IMR-90 (cell line): Measurements from ENCODE around the gene KRTAP4-1. TPM values are rescaled to one million over a fixed set of nuclear protein-coding genes. Genes with fewer than 3 reads are reported as not detected.

ENCODE experiments used
- ATAC-seq: fragments of 200-7000 bp; cut with Tn5 transposase; 2 replicates; pipeline ENCODE4 v1.9.1; 2020; ENCODE audit warnings: low read depth, mild to moderate bottlenecking, moderate library complexity
- BruUV-seq: library from RNA; stranded (reverse); fragments of 400-500 nt; replicated peaks from 2 replicates; lab custom pipeline; 2021; lab: Mats Ljungman, UMichigan
- CTCF ChIA-PET: fragments of 300-600 bp; formaldehyde crosslinking; extraction: SDS; loops from one replicate; lab custom pipeline; 2021; ENCODE audit warnings: antibody characterized with exemption; lab: Yijun Ruan, JAX
- POLR2A ChIA-PET: fragments of 300-600 bp; sonication (Branson Sonifier 250); formaldehyde crosslinking; loops from one replicate; lab custom pipeline; 2022; ENCODE audit warnings: antibody characterized with exemption; ENCODE audit not compliant: unreplicated experiment; lab: Charles Lee
- DNase-seq: peaks from one replicate; pipeline ENCODE4 v3.0.0; 2013
- H2AFZ ChIP-seq: replicated peaks from 2 replicates; pipeline ENCODE3; 2013; ENCODE audit warnings: low read length, mild to moderate bottlenecking; ENCODE audit not compliant: poor library complexity
- H2AK5ac ChIP-seq: 2 replicates; pipeline ENCODE4 v1.6.1; 2013; ENCODE audit warnings: low read depth, low read length, inconsistent platforms
- H2AK9ac ChIP-seq: replicated peaks from 2 replicates; pipeline ENCODE3; 2013; ENCODE audit warnings: mild to moderate bottlenecking, low read depth, low read length, moderate library complexity; ENCODE audit not compliant: poor library complexity
- H2BK120ac ChIP-seq: 2 replicates; pipeline ENCODE4 v1.6.1; 2013; ENCODE audit warnings: low read depth, low read length, inconsistent platforms
- H2BK15ac ChIP-seq: 3 replicates; pipeline ENCODE4 v1.6.1; 2013; ENCODE audit warnings: low read depth, low read length, inconsistent platforms
- H2BK20ac ChIP-seq: 2 replicates; pipeline ENCODE4 v1.6.1; 2013; ENCODE audit warnings: low read depth, mild to moderate bottlenecking, inconsistent platforms, low read length, moderate library complexity
- H2BK5ac ChIP-seq: 2 replicates; pipeline ENCODE4 v1.6.1; 2013; ENCODE audit warnings: mild to moderate bottlenecking, low read depth, low read length, inconsistent platforms; ENCODE audit not compliant: poor library complexity, severe bottlenecking
- H3K14ac ChIP-seq: replicated peaks from 2 replicates; pipeline ENCODE4 v1.6.1; 2013; ENCODE audit warnings: low read depth, low read length, inconsistent platforms
- H3K18ac ChIP-seq: 2 replicates; pipeline ENCODE4 v1.6.1; 2013; ENCODE audit warnings: low read depth, low read length, control low read depth
- H3K23ac ChIP-seq: 2 replicates; pipeline ENCODE4 v1.6.1; 2013; ENCODE audit warnings: low read depth, low read length, inconsistent platforms
- H3K27ac ChIP-seq: 2 replicates; pipeline ENCODE4 v1.5.1; 2013; ENCODE audit warnings: mild to moderate bottlenecking, control low read depth, low read length; ENCODE audit not compliant: insufficient read depth
- H3K27me3 ChIP-seq: 2 replicates; pipeline ENCODE4 v1.6.1; 2013; ENCODE audit warnings: low read length; ENCODE audit not compliant: control insufficient read depth, insufficient read depth
- H3K36me3 ChIP-seq: 2 replicates; pipeline ENCODE4 v1.6.1; 2013; ENCODE audit warnings: low read length, mixed read lengths; ENCODE audit not compliant: control insufficient read depth, insufficient read depth
- H3K4ac ChIP-seq: 2 replicates; pipeline ENCODE4 v1.6.1; 2013; ENCODE audit warnings: low read depth, low read length, inconsistent platforms
- H3K4me1 ChIP-seq: 2 replicates; pipeline ENCODE4 v1.6.1; 2013; ENCODE audit warnings: low read length, mixed read lengths; ENCODE audit not compliant: control insufficient read depth, insufficient read depth
- H3K4me2 ChIP-seq: 2 replicates; pipeline ENCODE4 v1.6.1; 2013; ENCODE audit warnings: low read depth, mild to moderate bottlenecking, control low read depth, low read length, moderate library complexity
- H3K4me3 ChIP-seq: 2 replicates; pipeline ENCODE4 v1.5.1; 2013; ENCODE audit warnings: low read depth, mild to moderate bottlenecking, control low read depth, low read length, moderate library complexity; ENCODE audit not compliant: insufficient read depth
- H3K56ac ChIP-seq: 2 replicates; pipeline ENCODE4 v1.6.1; 2013; ENCODE audit warnings: low read length, inconsistent platforms; ENCODE audit not compliant: insufficient read depth; ENCODE audit errors: extremely low read depth
- H3K79me1 ChIP-seq, 2 experiments: 2 replicates each; pipeline ENCODE4 v1.6.1; 2013; ENCODE audit warnings: low read length in 2 of 2, inconsistent platforms in 1 of 2, low read depth in 1 of 2
- H3K9ac ChIP-seq: 2 replicates; pipeline ENCODE4 v1.6.1; 2013; ENCODE audit warnings: low read depth, low read length, control low read depth
- H3K9me1 ChIP-seq: 2 replicates; pipeline ENCODE4 v1.6.1; 2013; ENCODE audit warnings: low read length, inconsistent platforms; ENCODE audit not compliant: insufficient read depth
- H3K9me3 ChIP-seq: 2 replicates; pipeline ENCODE4 v1.6.1; 2013; ENCODE audit warnings: low read length; ENCODE audit not compliant: control insufficient read depth, insufficient read depth
- H4K20me1 ChIP-seq: 2 replicates; pipeline ENCODE4 v1.6.1; 2013; ENCODE audit warnings: low read length, inconsistent platforms; ENCODE audit not compliant: insufficient read depth
- H4K5ac ChIP-seq: 2 replicates; pipeline ENCODE4 v1.6.1; 2013; ENCODE audit warnings: mild to moderate bottlenecking, low read depth, low read length, control low read depth
- H4K8ac ChIP-seq, 2 experiments: 2 replicates each; pipeline ENCODE4 v1.6.1; 2013; ENCODE audit warnings: low read depth in 2 of 2, low read length in 2 of 2, control low read depth in 1 of 2, inconsistent platforms in 1 of 2
- H4K91ac ChIP-seq: 2 replicates; pipeline ENCODE4 v1.6.1; 2013; ENCODE audit warnings: low read depth, low read length, inconsistent platforms; ENCODE audit not compliant: insufficient read depth
- BHLHE40 ChIP-seq: fragments of 150-350 bp; IDR thresholded peaks from 2 replicates; pipeline ENCODE4 v1.6.1; 2016; ENCODE audit warnings: mild to moderate bottlenecking, low read depth, low read length
- CEBPB ChIP-seq: IDR thresholded peaks from 2 replicates; pipeline ENCODE4 v1.6.1; 2012; ENCODE audit warnings: low read depth, low read length, improper control_type of control experiment
- CHD1 ChIP-seq: IDR thresholded peaks from 2 replicates; pipeline ENCODE4 v1.6.1; 2012; ENCODE audit warnings: low read depth, low read length, improper control_type of control experiment
- FOS ChIP-seq: fragments of 150-350 bp; IDR thresholded peaks from 2 replicates; pipeline ENCODE4 v1.6.1; 2016; ENCODE audit warnings: low read depth, low read length
- MAFK ChIP-seq: IDR thresholded peaks from 2 replicates; pipeline ENCODE4 v1.6.1; 2012; ENCODE audit warnings: low read depth, low read length, improper control_type of control experiment
- MAZ ChIP-seq: IDR thresholded peaks from 2 replicates; pipeline ENCODE4 v1.6.1; 2012; ENCODE audit warnings: low read depth, mild to moderate bottlenecking, low read length, improper control_type of control experiment, moderate library complexity, borderline replicate concordance
- MXI1 ChIP-seq: IDR thresholded peaks from 2 replicates; pipeline ENCODE4 v1.6.1; 2012; ENCODE audit warnings: low read depth, mild to moderate bottlenecking, low read length, moderate library complexity, borderline replicate concordance
- NFE2L2 ChIP-seq: fragments of 150-350 bp; IDR thresholded peaks from 2 replicates; pipeline ENCODE4 v1.6.1; 2016; ENCODE audit warnings: low read depth, mild to moderate bottlenecking, low read length
- POLR2A ChIP-seq: IDR thresholded peaks from 2 replicates; pipeline ENCODE4 v1.6.1; 2012; ENCODE audit warnings: mild to moderate bottlenecking, low read depth, low read length
- RAD21 ChIP-seq: IDR thresholded peaks from 2 replicates; pipeline ENCODE4 v1.6.1; 2012; ENCODE audit warnings: low read length, improper control_type of control experiment
- RCOR1 ChIP-seq: IDR thresholded peaks from 2 replicates; pipeline ENCODE4 v1.6.1; 2012; ENCODE audit warnings: mild to moderate bottlenecking, low read length, improper control_type of control experiment; ENCODE audit not compliant: insufficient replicate concordance
- RFX5 ChIP-seq: IDR thresholded peaks from 2 replicates; pipeline ENCODE4 v1.8.0; 2012; ENCODE audit warnings: low read depth, mild to moderate bottlenecking, low read length, moderate library complexity
- SMC3 ChIP-seq: fragments of 150-350 bp; IDR thresholded peaks from 2 replicates; pipeline ENCODE4 v1.6.1; 2016; ENCODE audit warnings: low read depth, mild to moderate bottlenecking, antibody characterized with exemption, low read length, moderate library complexity
- WGBS, 2 experiments: methylation state at CpG; one replicate each; pipeline versions ENCODE4 v1.1.5 to v1.1.7; 2013; ENCODE audit warnings: missing lambda C conversion rate in 2 of 2; ENCODE audit not compliant: insufficient read length in 1 of 2; ENCODE audit errors: extremely low coverage in 2 of 2; 5-methylcytosine and 5-hydroxymethylcytosine counted together
- dilution Hi-C: fragments of 300-500 bp; cut with HindIII; formaldehyde crosslinking; loops from one replicate; pipeline ENCODE4 v1.14.3; 2018; ENCODE audit warnings: low sequenced_read_pairs; ENCODE audit not compliant: unreplicated experiment
- in situ Hi-C: fragments of 300-500 bp; cut with MboI; formaldehyde crosslinking; loops from 3 replicates; pipeline ENCODE4 v1.14.3; 2019; ENCODE audit warnings: low sequenced_read_pairs, inconsistent platforms, mixed read lengths
- intact Hi-C: fragments of 100-400 bp; cut with micrococcal nuclease; formaldehyde crosslinking; loops from 2 replicates; pipeline ENCODE4 v1.10.0; 2022
- polyA plus RNA-seq, 3 experiments: library from polyadenylated mRNA; depleted of rRNA; stranded (reverse); fragments of >200 nt; gene quantifications; 2 replicates each; pipeline ENCODE4 v1.2.3, GENCODE V29; 2012; ENCODE audit warnings: low replicate concordance in 1 of 3
- total RNA-seq: library from RNA; depleted of rRNA; stranded (reverse); fragments of >200 nt; gene quantifications from 2 replicates; pipeline ENCODE4 v1.2.3, GENCODE V29; 2012
- TF ChIP-seq, protein P1 (sequence below): fragments of 150-350 bp; IDR thresholded peaks from 2 replicates; pipeline ENCODE4 v1.6.1; 2017; ENCODE audit warnings: mild to moderate bottlenecking, antibody characterized with exemption, low read length, low read depth
- TF ChIP-seq, protein P2 (sequence below): fragments of 150-350 bp; IDR thresholded peaks from 2 replicates; pipeline ENCODE4 v1.6.1; 2016; ENCODE audit warnings: low read depth, mild to moderate bottlenecking, low read length, moderate library complexity, borderline replicate concordance

KRTAP4-1 gene
- total and polyA plus RNA-seq, 2 of the 4 experiments (the other 2 are of a cell fraction): not detected

DNA sequence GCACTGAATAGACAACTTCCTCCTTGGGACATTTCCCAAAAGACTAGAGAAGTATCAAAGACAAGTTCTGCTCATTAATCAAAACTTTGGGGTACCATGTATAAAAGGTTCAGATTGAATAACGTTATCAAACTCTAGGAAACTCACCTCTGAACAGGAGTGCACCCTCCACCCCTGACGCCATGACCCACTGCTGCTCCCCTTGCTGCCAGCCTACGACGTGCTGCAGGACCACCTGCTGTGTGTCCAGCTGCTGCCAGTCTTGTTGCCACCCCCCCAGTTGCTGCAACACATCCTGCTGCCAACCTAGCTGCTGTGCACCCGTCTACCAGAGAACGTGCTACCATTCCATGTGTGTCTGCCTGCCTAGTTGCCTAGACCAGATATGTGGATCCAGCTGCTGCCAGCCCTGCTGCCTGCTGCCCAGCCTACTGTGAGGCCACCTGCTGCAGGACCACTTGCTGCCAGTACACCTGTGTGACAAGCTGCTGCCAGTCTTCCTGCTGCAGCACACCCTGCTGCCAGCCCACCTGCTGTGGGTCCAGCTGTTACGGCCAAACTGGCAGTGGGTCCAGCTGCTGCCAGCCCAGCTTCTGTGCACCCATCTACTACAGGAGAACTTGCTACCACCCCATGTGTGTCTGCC lies 27.9 kb upstream of the KRTAP4-1 start:
- POLR2A ChIA-PET: no interaction called here
- TF ChIP-seq RAD21 (no peak), CHD1 (no peak), RFX5 (no peak), MXI1 (no peak), NFE2L2 (no peak), POLR2A (no peak), FOS (no peak), CEBPB (no peak), RCOR1 (no peak), MAZ (no peak), BHLHE40 (no peak), SMC3 (no peak), MAFK (no peak)
- TF ChIP-seq, protein P1, sequence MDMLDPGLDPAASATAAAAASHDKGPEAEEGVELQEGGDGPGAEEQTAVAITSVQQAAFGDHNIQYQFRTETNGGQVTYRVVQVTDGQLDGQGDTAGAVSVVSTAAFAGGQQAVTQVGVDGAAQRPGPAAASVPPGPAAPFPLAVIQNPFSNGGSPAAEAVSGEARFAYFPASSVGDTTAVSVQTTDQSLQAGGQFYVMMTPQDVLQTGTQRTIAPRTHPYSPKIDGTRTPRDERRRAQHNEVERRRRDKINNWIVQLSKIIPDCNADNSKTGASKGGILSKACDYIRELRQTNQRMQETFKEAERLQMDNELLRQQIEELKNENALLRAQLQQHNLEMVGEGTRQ: no peak
- TF ChIP-seq, protein P2, sequence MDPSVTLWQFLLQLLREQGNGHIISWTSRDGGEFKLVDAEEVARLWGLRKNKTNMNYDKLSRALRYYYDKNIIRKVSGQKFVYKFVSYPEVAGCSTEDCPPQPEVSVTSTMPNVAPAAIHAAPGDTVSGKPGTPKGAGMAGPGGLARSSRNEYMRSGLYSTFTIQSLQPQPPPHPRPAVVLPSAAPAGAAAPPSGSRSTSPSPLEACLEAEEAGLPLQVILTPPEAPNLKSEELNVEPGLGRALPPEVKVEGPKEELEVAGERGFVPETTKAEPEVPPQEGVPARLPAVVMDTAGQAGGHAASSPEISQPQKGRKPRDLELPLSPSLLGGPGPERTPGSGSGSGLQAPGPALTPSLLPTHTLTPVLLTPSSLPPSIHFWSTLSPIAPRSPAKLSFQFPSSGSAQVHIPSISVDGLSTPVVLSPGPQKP: no peak

More for the DNA sequence above, 27.9 kb upstream of the KRTAP4-1 start:
- intact Hi-C loops: no loop called here
- Histone ChIP-seq H3K9ac (no peak overlapping the region), H3K9me1 (peaks cover 7% of the 10 kb centered on the region; the same call in 1 of the 2 replicates), H3K27ac (no peak overlapping the region), H3K4me2 (no peak overlapping the region), H3K18ac (no peak overlapping the region), H4K20me1 (no peaks in the 10 kb centered on the region), H2BK20ac (peak overlapping the region; percentile 39; the same call in 1 of the 2 replicates), H4K5ac (no peak overlapping the region), H3K23ac (no peak overlapping the region), H2BK5ac (no peak overlapping the region), H2BK15ac (no peak overlapping the region), H3K36me3 (no peaks in the 10 kb centered on the region), H4K8ac (no peak overlapping the region), H3K9me3 (no peaks in the 10 kb centered on the region), H2AK5ac (peak overlapping the region; percentile 78), H3K4me3 (no peak overlapping the region), H3K4ac (peak overlapping the region; percentile 61; the same call in 1 of the 2 replicates), H4K91ac (no peak overlapping the region), H3K79me1 (no peaks in the 10 kb centered on the region), H2AK9ac (peak overlapping the region; percentile 81), H3K4me1 (no peaks in the 10 kb centered on the region), H3K14ac (0 out of 2 replicates have a peak overlapping the region, but pooled peaks have one; percentile 31), H2BK120ac (no peak overlapping the region), H3K56ac (no peak overlapping the region), H2AFZ (peak overlapping the region; percentile 67), H3K27me3 (peaks cover 4% of the 10 kb centered on the region; the same call in 1 of the 2 replicates)
- no TSS peak for BruUV-seq
- dilution Hi-C loops: no loop called here
- WGBS, 2 experiments: 59% methylated on average over 4 of the region's 7 CpGs; no CpG with 5 or more reads in 1 of the 2 experiments
- CTCF ChIA-PET: interaction anchor here (1.2 kb wide), 1 partner anchor 336 kb away, joined by 3 read pairs; no protein-coding TSS in a partner anchor
- in situ Hi-C loops: no loop called here
- DNase-seq (no peak), ATAC-seq (no peak)
